Panc1 (cell line): ENCODE data around the gene EIF4EBP2. TPM values are rescaled to one million over a fixed set of nuclear protein-coding genes. Genes with fewer than 3 reads are reported as not detected.

Experiments
- ATAC-seq: fragments of 200-7000 bp; cut with Tn5 transposase; 2 replicates; pipeline ENCODE4 v1.9.1; 2020; ENCODE audit warnings: mild to moderate bottlenecking, moderate library complexity
- BruUV-seq: library from RNA; stranded (reverse); fragments of 400-500 nt; replicated peaks from 2 replicates; lab custom pipeline; 2021; lab: Mats Ljungman, UMichigan
- CTCF ChIA-PET: fragments of 300-600 bp; sonication (Branson Sonifier 250); formaldehyde crosslinking; loops from one replicate; lab custom pipeline; 2022; ENCODE audit warnings: antibody characterized with exemption; lab: Charles Lee
- POLR2A ChIA-PET: fragments of 300-600 bp; sonication (Branson Sonifier 250); formaldehyde crosslinking; loops from one replicate; lab custom pipeline; 2022; ENCODE audit warnings: antibody characterized with exemption; lab: Charles Lee
- DNase-seq: peaks from one replicate; pipeline ENCODE4 v3.0.0-alpha.2; 2010; ENCODE audit warnings: low read depth, low spot score
- H3K27ac ChIP-seq: 2 replicates; pipeline ENCODE4 v1.5.1; 2011; ENCODE audit warnings: mild to moderate bottlenecking, low read length, inconsistent platforms
- H3K27me3 ChIP-seq: fragments of 200-500 bp; sonication (Bioruptor generic); 2 replicates; pipeline ENCODE4 v1.6.0; 2014; ENCODE audit warnings: low read length, inconsistent platforms; ENCODE audit not compliant: control insufficient read depth, insufficient read depth
- H3K36me3 ChIP-seq: fragments of 200-500 bp; sonication (Bioruptor generic); 2 replicates; pipeline ENCODE4 v1.5.1; 2014; ENCODE audit warnings: inconsistent platforms, mild to moderate bottlenecking, low read length, moderate library complexity; ENCODE audit not compliant: control insufficient read depth, insufficient read depth
- H3K4me1 ChIP-seq: 2 replicates; pipeline ENCODE4 v1.5.1; 2011; ENCODE audit warnings: inconsistent platforms, mild to moderate bottlenecking, low read length, moderate library complexity; ENCODE audit not compliant: control insufficient read depth, insufficient read depth
- H3K4me3 ChIP-seq, 2 experiments: 2 replicates each; pipeline ENCODE4 v1.5.1; 2011 to 2012; ENCODE audit warnings: low read depth in 2 of 2, low read length in 2 of 2, mild to moderate bottlenecking in 2 of 2, inconsistent platforms in 1 of 2, moderate library complexity in 1 of 2
- H3K9me3 ChIP-seq: fragments of 200-500 bp; sonication (Bioruptor generic); 2 replicates; pipeline ENCODE4 v1.5.1; 2014; ENCODE audit warnings: low read depth, mild to moderate bottlenecking, inconsistent platforms, low read length, moderate library complexity; ENCODE audit not compliant: control insufficient read depth, insufficient read depth
- POLR2AphosphoS5 ChIP-seq: IDR thresholded peaks from 2 replicates; pipeline ENCODE4 v1.6.1; 2012; ENCODE audit warnings: mild to moderate bottlenecking, low read depth, low read length, moderate library complexity
- REST ChIP-seq, 2 experiments: IDR thresholded peaks; 2 replicates each; pipeline ENCODE4 v1.6.1; 2011 to 2012; ENCODE audit warnings: low read depth in 2 of 2, control low read depth in 1 of 2, low read length in 1 of 2, mild to moderate bottlenecking in 1 of 2, moderate library complexity in 1 of 2; ENCODE audit not compliant: insufficient read depth in 1 of 2
- SIN3A ChIP-seq: IDR thresholded peaks from 2 replicates; pipeline ENCODE4 v1.6.1; 2012; ENCODE audit warnings: low read depth, mild to moderate bottlenecking, low read length, moderate library complexity, borderline replicate concordance; ENCODE audit not compliant: insufficient read depth
- TCF7L2 ChIP-seq: IDR thresholded peaks from 2 replicates; pipeline ENCODE4 v1.6.1; 2011; ENCODE audit warnings: mild to moderate bottlenecking, low read depth, low read length, inconsistent platforms
- in situ Hi-C: cut with HindIII; loops from 2 replicates; pipeline ENCODE4 v1.10.0; 2016; ENCODE audit warnings: low sequenced_read_pairs, low pct_unique_long_range_greater_than_20kb
- intact Hi-C: fragments of 100-400 bp; cut with micrococcal nuclease; formaldehyde crosslinking; loops from one replicate; pipeline ENCODE4 v1.10.0; 2022; ENCODE audit not compliant: unreplicated experiment
- total RNA-seq: library from RNA; stranded (reverse); gene quantifications from one replicate; pipeline ENCODE4 v1.2.1, GENCODE V29; 2021; ENCODE audit not compliant: unreplicated experiment
- TF ChIP-seq, protein P1 (sequence below): fragments of 450-650 bp; IDR thresholded peaks from 2 replicates; pipeline ENCODE4 v1.5.1; 2017; ENCODE audit warnings: mild to moderate bottlenecking

Gene EIF4EBP2
- total RNA-seq, 1 experiment from 2014 or later = 48.2 TPM

- Histone ChIP-seq H3K4me3 (no peak overlapping the region), H3K4me1 (no peaks in the 10 kb centered on the region), H3K27me3 (no peaks in the 10 kb centered on the region), H3K9me3 (no peaks in the 10 kb centered on the region), H3K27ac (no peak overlapping the region), H3K36me3 (peaks cover 5% of the 10 kb centered on the region; the same call in 1 of the 2 replicates)
- in situ Hi-C loops (no loop called here), intact Hi-C loops (no loop called here)
- CTCF ChIA-PET = no interaction called here
- DNase-seq (no peak), ATAC-seq (no peak)
- BruUV-seq = no TSS peak
- TF ChIP-seq REST (IDR thresholded peaks at IDR 0.05; ENCODE audit: insufficient read depth in 1 of 2, low read depth in 2 of 2, low read length in 1 of 2) (no peak), TCF7L2 (no peak), POLR2AphosphoS5 (no peak), SIN3A (no peak)
- TF ChIP-seq, protein P1, sequence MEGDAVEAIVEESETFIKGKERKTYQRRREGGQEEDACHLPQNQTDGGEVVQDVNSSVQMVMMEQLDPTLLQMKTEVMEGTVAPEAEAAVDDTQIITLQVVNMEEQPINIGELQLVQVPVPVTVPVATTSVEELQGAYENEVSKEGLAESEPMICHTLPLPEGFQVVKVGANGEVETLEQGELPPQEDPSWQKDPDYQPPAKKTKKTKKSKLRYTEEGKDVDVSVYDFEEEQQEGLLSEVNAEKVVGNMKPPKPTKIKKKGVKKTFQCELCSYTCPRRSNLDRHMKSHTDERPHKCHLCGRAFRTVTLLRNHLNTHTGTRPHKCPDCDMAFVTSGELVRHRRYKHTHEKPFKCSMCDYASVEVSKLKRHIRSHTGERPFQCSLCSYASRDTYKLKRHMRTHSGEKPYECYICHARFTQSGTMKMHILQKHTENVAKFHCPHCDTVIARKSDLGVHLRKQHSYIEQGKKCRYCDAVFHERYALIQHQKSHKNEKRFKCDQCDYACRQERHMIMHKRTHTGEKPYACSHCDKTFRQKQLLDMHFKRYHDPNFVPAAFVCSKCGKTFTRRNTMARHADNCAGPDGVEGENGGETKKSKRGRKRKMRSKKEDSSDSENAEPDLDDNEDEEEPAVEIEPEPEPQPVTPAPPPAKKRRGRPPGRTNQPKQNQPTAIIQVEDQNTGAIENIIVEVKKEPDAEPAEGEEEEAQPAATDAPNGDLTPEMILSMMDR = no peak
- POLR2A ChIA-PET = no interaction called here
Observed at GRCh38 chr10:70432561-70433263, 28.8 kb downstream of the EIF4EBP2 start.

- H3K27me3 ChIP-seq = no peaks in the 10 kb centered on the region
- H3K36me3 ChIP-seq = no peaks in the 10 kb centered on the region
- no TSS peak for BruUV-seq
- H3K27ac ChIP-seq = no peak overlapping the region
- no peak for DNase-seq
- H3K4me3 ChIP-seq = no peak overlapping the region
- H3K4me1 ChIP-seq = no peaks in the 10 kb centered on the region
- ATAC-seq = no peak
- CTCF ChIA-PET = interaction anchor here (0.6 kb wide), 1 partner anchor 55 kb away, joined by 6 read pairs; no protein-coding TSS in a partner anchor
- no peaks in the 10 kb centered on the region for H3K9me3 ChIP-seq
- in situ Hi-C loops = no loop called here
- POLR2A ChIA-PET = interaction anchor here (0.6 to 0.7 kb wide), 2 partner anchors 11 to 258 kb away, joined by 3 to 5 read pairs; no protein-coding TSS in a partner anchor
- no peak for TF ChIP-seq SIN3A
- TF ChIP-seq TCF7L2 = no peak
- TF ChIP-seq, protein P1 = no peak; the same call in 1 of the 2 replicates
- TF ChIP-seq REST (IDR thresholded peaks at IDR 0.05; ENCODE audit: insufficient read depth in 1 of 2, low read depth in 2 of 2, low read length in 1 of 2) = no peak
- no peak for TF ChIP-seq POLR2AphosphoS5
- intact Hi-C loops = no loop called here
Observed at GRCh38 chr10:70433581-70434280, 29.8 kb downstream of the EIF4EBP2 start.
